DOHH2 (cell line): ENCODE data around the gene ABCA5.

Experiments used
- EZH2phosphoT487 ChIP-seq: fragments of 200-600 bp; sonication (generic); IDR thresholded peaks from 2 replicates; pipeline ENCODE4 v1.6.1; 2017; ENCODE audit warnings: borderline replicate concordance, mild to moderate bottlenecking, antibody characterized with exemption, low read length, moderate library complexity, mixed read lengths
- TF ChIP-seq, protein P1 (sequence below): fragments of 200-600 bp; sonication (generic); IDR thresholded peaks from one replicate; pipeline ENCODE4 v1.5.1; 2014; ENCODE audit warnings: antibody characterized with exemption, mild to moderate bottlenecking, low read depth, low read length; ENCODE audit not compliant: poor library complexity, severe bottlenecking

DNA sequence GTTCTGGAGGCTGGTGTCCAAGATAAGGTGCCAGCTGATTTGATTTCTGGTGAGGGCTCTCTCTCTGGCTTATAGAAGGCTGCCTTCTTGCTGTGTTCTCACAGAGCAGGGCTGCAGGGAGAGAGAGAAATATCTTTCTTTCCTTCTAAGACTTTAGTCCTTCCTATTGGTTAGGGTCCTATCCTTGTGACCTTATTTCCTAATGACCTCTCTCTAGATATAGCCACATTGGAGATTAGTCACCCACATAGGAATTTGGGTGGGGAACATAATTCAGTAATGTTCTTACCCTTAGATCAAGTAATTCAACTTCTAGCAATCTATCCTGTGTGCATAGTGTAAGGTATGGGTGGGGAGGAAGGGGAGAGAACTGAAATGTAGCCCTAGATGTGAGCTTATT lies 18.0 kb upstream of the ABCA5 start:
- TF ChIP-seq, protein P1, sequence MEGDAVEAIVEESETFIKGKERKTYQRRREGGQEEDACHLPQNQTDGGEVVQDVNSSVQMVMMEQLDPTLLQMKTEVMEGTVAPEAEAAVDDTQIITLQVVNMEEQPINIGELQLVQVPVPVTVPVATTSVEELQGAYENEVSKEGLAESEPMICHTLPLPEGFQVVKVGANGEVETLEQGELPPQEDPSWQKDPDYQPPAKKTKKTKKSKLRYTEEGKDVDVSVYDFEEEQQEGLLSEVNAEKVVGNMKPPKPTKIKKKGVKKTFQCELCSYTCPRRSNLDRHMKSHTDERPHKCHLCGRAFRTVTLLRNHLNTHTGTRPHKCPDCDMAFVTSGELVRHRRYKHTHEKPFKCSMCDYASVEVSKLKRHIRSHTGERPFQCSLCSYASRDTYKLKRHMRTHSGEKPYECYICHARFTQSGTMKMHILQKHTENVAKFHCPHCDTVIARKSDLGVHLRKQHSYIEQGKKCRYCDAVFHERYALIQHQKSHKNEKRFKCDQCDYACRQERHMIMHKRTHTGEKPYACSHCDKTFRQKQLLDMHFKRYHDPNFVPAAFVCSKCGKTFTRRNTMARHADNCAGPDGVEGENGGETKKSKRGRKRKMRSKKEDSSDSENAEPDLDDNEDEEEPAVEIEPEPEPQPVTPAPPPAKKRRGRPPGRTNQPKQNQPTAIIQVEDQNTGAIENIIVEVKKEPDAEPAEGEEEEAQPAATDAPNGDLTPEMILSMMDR, result no peak
- TF ChIP-seq EZH2phosphoT487, result no peak
